HepG2 (cell line): ENCODE data around the gene CCL2. TPM values are rescaled to one million over a fixed set of nuclear protein-coding genes. Genes with fewer than 3 reads are reported as not detected.

Source experiments
- ATAC-seq: fragments of 200-7000 bp; cut with Tn5 transposase; 3 replicates; pipeline ENCODE4 v1.9.1; 2020; ENCODE audit warnings: mild to moderate bottlenecking, moderate library complexity
- BruUV-seq: library from RNA; stranded (reverse); fragments of 400-500 nt; replicated peaks from 2 replicates; lab custom pipeline; 2021; lab: Mats Ljungman, UMichigan
- CTCF ChIA-PET: fragments of 300-600 bp; formaldehyde crosslinking; extraction: SDS; loops from one replicate; lab custom pipeline; 2021; ENCODE audit warnings: low total read pairs, inconsistent platforms, low intra/inter-chr PET ratio; lab: Yijun Ruan, JAX
- POLR2A ChIA-PET: fragments of 350-600 bp; sonication (Branson Sonifier 250); formaldehyde crosslinking; loops from one replicate; lab custom pipeline; 2020; ENCODE audit warnings: antibody characterized with exemption, inconsistent platforms; lab: Yijun Ruan, JAX
- DNase-seq: peaks from one replicate; pipeline ENCODE4 v3.0.0-alpha.2; 2015; ENCODE audit warnings: low spot score
- FAIRE-seq: peaks from 3 replicates; lab custom pipeline; 2011; peaks lifted over from hg19 to GRCh38; lab: Jason Lieb, UNC
- H2AFZ ChIP-seq: one replicate; pipeline ENCODE4 v1.6.1; 2011; ENCODE audit warnings: low read length, inconsistent platforms
- H3K27ac ChIP-seq: fragments of 300-600 bp; 3 replicates; pipeline ENCODE4 v1.8.0; 2011; ENCODE audit warnings: mixed run types, mild to moderate bottlenecking, mixed read lengths, low read length, inconsistent platforms; ENCODE audit not compliant: insufficient read depth; ENCODE audit errors: extremely low read length
- H3K27me3 ChIP-seq, 2 experiments: fragments of 200-600 bp in 1 of 2; 2 replicates in 1 of 2; 3 replicates in 1 of 2; pipeline versions ENCODE4 v1.6.0 to v1.8.0; 2011; ENCODE audit warnings: low read length in 2 of 2, mild to moderate bottlenecking in 2 of 2, moderate library complexity in 2 of 2, inconsistent platforms in 1 of 2; ENCODE audit not compliant: insufficient read depth in 2 of 2, control insufficient read depth in 1 of 2
- H3K36me3 ChIP-seq, 2 experiments: fragments of 200-600 bp in 1 of 2; replicated peaks in 1 of 2; 2 replicates in 1 of 2; 3 replicates in 1 of 2; pipeline versions ENCODE4 v1.5.1 to v1.8.0; 2011; ENCODE audit warnings: low read length in 2 of 2, inconsistent platforms in 1 of 2; ENCODE audit not compliant: insufficient read depth in 2 of 2, control insufficient read depth in 1 of 2
- H3K4me1 ChIP-seq: 2 replicates; pipeline ENCODE4 v1.5.1; 2012; ENCODE audit warnings: low read length, inconsistent platforms; ENCODE audit not compliant: insufficient read depth
- H3K4me2 ChIP-seq: 2 replicates; pipeline ENCODE4 v1.6.0; 2011; ENCODE audit warnings: low read depth, low read length, inconsistent platforms
- H3K4me3 ChIP-seq, 3 experiments: fragments of 200-600 bp in 1 of 3; sonication (generic), shearing (Covaris generic) in 1 of 3; replicated peaks in 1 of 3; 2 replicates each; pipeline ENCODE4 v1.5.1; 2011 to 2016; ENCODE audit warnings: low read length in 3 of 3, inconsistent platforms in 2 of 3, low read depth in 2 of 3, mild to moderate bottlenecking in 2 of 3, control low read depth in 1 of 3, mixed read lengths in 1 of 3; ENCODE audit not compliant: insufficient read depth in 1 of 3
- H3K79me2 ChIP-seq: one replicate; pipeline ENCODE4 v1.6.1; 2011; ENCODE audit warnings: low read length, inconsistent platforms; ENCODE audit not compliant: insufficient read depth
- H3K9ac ChIP-seq: 2 replicates; pipeline ENCODE4 v1.6.0; 2011; ENCODE audit warnings: mild to moderate bottlenecking, low read depth, low read length, inconsistent platforms; ENCODE audit not compliant: insufficient read depth
- H3K9me3 ChIP-seq: 2 replicates; pipeline ENCODE4 v1.5.1; 2012; ENCODE audit warnings: mild to moderate bottlenecking, low read length
- H4K20me1 ChIP-seq: 2 replicates; pipeline ENCODE4 v1.6.0; 2011; ENCODE audit warnings: inconsistent platforms, mild to moderate bottlenecking, low read length, moderate library complexity; ENCODE audit not compliant: insufficient read depth
- AGO1 ChIP-seq: fragments of 200-400 bp; formaldehyde crosslinking; IDR thresholded peaks from 2 replicates; pipeline ENCODE4 v1.6.1; 2017; ENCODE audit warnings: mild to moderate bottlenecking, low read depth, low read length, moderate library complexity; ENCODE audit not compliant: poor library complexity, severe bottlenecking
- KAT7 ChIP-seq: IDR thresholded peaks from 2 replicates; pipeline ENCODE4 v1.6.1; 2018; ENCODE audit warnings: borderline replicate concordance, missing compliant biosample characterization
- KLF11 ChIP-seq: IDR thresholded peaks from 2 replicates; pipeline ENCODE4 v1.6.1; 2016; ENCODE audit warnings: missing compliant biosample characterization
- MAFK ChIP-seq, 2 experiments: IDR thresholded peaks in 1 of 2; conservative IDR thresholded peaks in 1 of 2; 2 replicates each; pipeline ENCODE4 v1.6.1; 2011; ENCODE audit warnings: improper control_type of control experiment in 2 of 2, low read length in 2 of 2
- NPAS2 ChIP-seq: sonication (generic); formaldehyde crosslinking; IDR thresholded peaks from 2 replicates; pipeline ENCODE4 v1.8.0; 2022; ENCODE audit warnings: mild to moderate bottlenecking, missing genetic modification reagents, borderline replicate concordance
- SNAPC2 ChIP-seq: sonication (generic); formaldehyde crosslinking; IDR thresholded peaks from 2 replicates; pipeline ENCODE4 v1.8.1; 2022; ENCODE audit warnings: mild to moderate bottlenecking, missing genetic modification reagents
- ZFP90 ChIP-seq: sonication (generic); formaldehyde crosslinking; IDR thresholded peaks from 2 replicates; pipeline ENCODE4 v1.8.0; 2022; ENCODE audit warnings: missing genetic modification reagents, mild to moderate bottlenecking, inconsistent platforms, borderline replicate concordance
- ZNF205 ChIP-seq: IDR thresholded peaks from 2 replicates; pipeline ENCODE4 v1.6.1; 2018; ENCODE audit warnings: missing biosample characterization, missing genetic modification reagents
- ZNF230 ChIP-seq: sonication (generic); formaldehyde crosslinking; IDR thresholded peaks from 2 replicates; pipeline ENCODE4 v1.4.0; 2020; ENCODE audit warnings: mild to moderate bottlenecking, missing genetic modification reagents
- ZNF333 ChIP-seq: sonication (generic); formaldehyde crosslinking; IDR thresholded peaks from 2 replicates; pipeline ENCODE4 v1.4.0; 2020; ENCODE audit warnings: mild to moderate bottlenecking, missing genetic modification reagents, borderline replicate concordance
- ZNF362 ChIP-seq: sonication (generic); formaldehyde crosslinking; IDR thresholded peaks from 2 replicates; pipeline ENCODE4 v1.4.0; 2020; ENCODE audit warnings: missing genetic modification reagents, mild to moderate bottlenecking, borderline replicate concordance
- ZNF496 ChIP-seq: sonication (generic); formaldehyde crosslinking; IDR thresholded peaks from 2 replicates; pipeline ENCODE4 v1.8.1; 2023; ENCODE audit warnings: mild to moderate bottlenecking, moderate library complexity, missing genetic modification reagents; ENCODE audit not compliant: insufficient replicate concordance
- ZNF546 ChIP-seq: sonication (generic); formaldehyde crosslinking; conservative IDR thresholded peaks from 2 replicates; pipeline ENCODE4 v1.8.1; 2023; ENCODE audit warnings: mild to moderate bottlenecking, missing genetic modification reagents
- ZNF7 ChIP-seq: IDR thresholded peaks from 2 replicates; pipeline ENCODE4 v1.6.1; 2016; ENCODE audit warnings: missing biosample characterization, missing genetic modification reagents
- ZNF773 ChIP-seq: sonication (generic); formaldehyde crosslinking; IDR thresholded peaks from 2 replicates; pipeline ENCODE4 v1.4.0; 2020; ENCODE audit warnings: missing genetic modification reagents, borderline replicate concordance
- WGBS: methylation state at CpG from one replicate; pipeline ENCODE4 v1.1.6; 2017; ENCODE audit warnings: low lambda C conversion rate; 5-methylcytosine and 5-hydroxymethylcytosine counted together
- in situ Hi-C: cut with HindIII; loops from 2 replicates; pipeline ENCODE4 v1.10.0; 2017; ENCODE audit warnings: low pct_unique_long_range_greater_than_20kb; ENCODE audit not compliant: extremely low pct_ligation_motif_present
- intact Hi-C: fragments of 100-400 bp; cut with micrococcal nuclease; formaldehyde crosslinking; loops from one replicate; pipeline ENCODE4 v1.10.0; 2022; ENCODE audit not compliant: unreplicated experiment
- polyA plus RNA-seq, 8 experiments: library from polyadenylated mRNA; depleted of rRNA in 3 of 8; stranded (reverse) in 7 of 8; unstranded in 1 of 8; fragments of >200 nt; fragmentation: Illumina TruSeq in 4 of 8; extraction: Trizol in 4 of 8; gene quantifications; 2 replicates each; pipeline versions ENCODE4 v1.2.1 to v1.2.3, GENCODE V29; 2011 to 2016; ENCODE audit warnings: low read depth in 4 of 8, missing spikeins in 1 of 8, mixed read lengths in 1 of 8; ENCODE audit not compliant: insufficient read depth in 1 of 8
- total RNA-seq, 5 experiments: library from RNA; depleted of rRNA; stranded (reverse); fragments of >200 nt; fragmentation: Illumina TruSeq; extraction: Trizol; gene quantifications; 2 replicates each; pipeline ENCODE4 v1.2.3, GENCODE V29; 2016; ENCODE audit warnings: low read depth in 1 of 5

Gene CCL2
- total and polyA plus RNA-seq, 2 of the 13 experiments (the other 11 are each of a cell fraction or from before 2014, with no cell fraction given): not detected

GRCh38 chr17:34245351-34245905 lies 9.7 kb upstream of the CCL2 start:
- in situ Hi-C loops: no loop called here

DNA sequence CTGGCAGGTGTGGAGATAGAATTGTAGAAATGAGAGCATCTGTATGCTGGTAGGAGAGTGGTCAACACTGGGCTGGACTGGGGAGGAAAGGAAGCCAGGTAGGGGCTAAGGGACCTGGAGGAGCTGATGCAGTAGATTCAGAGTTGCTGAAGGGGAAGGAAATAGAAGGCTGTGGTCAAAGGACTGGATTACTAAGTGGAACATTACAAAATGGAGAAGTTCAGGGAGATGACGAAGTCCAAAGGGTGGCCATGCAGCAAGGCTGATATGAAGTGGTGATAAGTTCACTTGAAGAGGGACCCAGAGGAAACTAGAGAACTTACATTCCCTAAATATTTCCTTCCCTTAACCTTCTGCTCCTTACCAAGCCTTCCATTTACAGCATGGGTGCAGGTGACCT lies 8.6 kb upstream of the CCL2 start:
- no peak for DNase-seq
- no peak for TF ChIP-seq ZNF7 (CRISPR knock-in tag)
- TF ChIP-seq ZNF773 (CRISPR knock-in tag): no peak
- no peak for TF ChIP-seq AGO1
- TF ChIP-seq ZNF546 (CRISPR knock-in tag): no peak
- TF ChIP-seq SNAPC2 (CRISPR knock-in tag): no peak
- TF ChIP-seq MAFK (conservative IDR thresholded peaks at IDR 0.05 in 1 of 2, IDR thresholded peaks at IDR 0.05 in 1 of 2; ENCODE audit: low read length in 2 of 2): no peak
- no peak for TF ChIP-seq ZNF362 (CRISPR knock-in tag)
- TF ChIP-seq ZNF333 (CRISPR knock-in tag): no peak
- no peak for TF ChIP-seq KAT7 (CRISPR knock-in tag)
- no peak for TF ChIP-seq NPAS2
- no peak for TF ChIP-seq ZNF205
- TF ChIP-seq, all 625 proteins: peak for 0
- CTCF ChIA-PET: no interaction called here
- ATAC-seq: no peak
- intact Hi-C loops: no loop called here
- H3K4me3 ChIP-seq: no peak overlapping the region
- H2AFZ ChIP-seq: no peak overlapping the region
- no peaks in the 10 kb centered on the region for H3K79me2 ChIP-seq
- 13% methylated on average over 1 of the region's 1 CpG for WGBS
- H3K27me3 ChIP-seq: no peaks in the 10 kb centered on the region; a peak in 1 of 5 replicates
- FAIRE-seq: no peak
- POLR2A ChIA-PET: no interaction called here
- H3K4me2 ChIP-seq: no peak overlapping the region
- in situ Hi-C loops: no loop called here
- no peaks in the 10 kb centered on the region for H4K20me1 ChIP-seq
- no TSS peak for BruUV-seq
- H3K9me3 ChIP-seq: no peaks in the 10 kb centered on the region
- no peak overlapping the region for H3K9ac ChIP-seq
- H3K27ac ChIP-seq: no peak overlapping the region
- H3K4me1 ChIP-seq: no peaks in the 10 kb centered on the region
- no peaks in the 10 kb centered on the region for H3K36me3 ChIP-seq

More at GRCh38 chr17:34245351-34245905, 9.7 kb upstream of the CCL2 start:
- no peaks in the 10 kb centered on the region for H3K36me3 ChIP-seq
- FAIRE-seq (no peak), DNase-seq (no peak), ATAC-seq (no peak)
- H3K27me3 ChIP-seq: no peaks in the 10 kb centered on the region; a peak in 1 of 5 replicates
- TF ChIP-seq ZNF496 (no peak), ZNF230 (CRISPR knock-in tag) (no peak), ZFP90 (CRISPR knock-in tag) (no peak), KLF11 (CRISPR knock-in tag) (no peak)
- BruUV-seq: no TSS peak
- H3K4me2 ChIP-seq: no peak overlapping the region
- intact Hi-C loops: no loop called here
- no peak overlapping the region for H2AFZ ChIP-seq
- CTCF ChIA-PET: no interaction called here
- no peaks in the 10 kb centered on the region for H3K79me2 ChIP-seq
- no peaks in the 10 kb centered on the region for H3K9me3 ChIP-seq
- H3K27ac ChIP-seq: no peak overlapping the region
- H3K4me3 ChIP-seq: no peak overlapping the region
- POLR2A ChIA-PET: no interaction called here
- H4K20me1 ChIP-seq: no peaks in the 10 kb centered on the region
- H3K9ac ChIP-seq: no peak overlapping the region
- 10% methylated on average over 6 of the region's 6 CpGs for WGBS
- no peaks in the 10 kb centered on the region for H3K4me1 ChIP-seq
